ENCODE results near the gene EVI5. TPM values are rescaled to one million over a fixed set of nuclear protein-coding genes. Genes with fewer than 3 reads are reported as not detected.
A peak's percentile ranks its signal among the peaks of the same experiment; 100 is the strongest.

EVI5 gene
- total and polyA plus RNA-seq, 8 donors, result 1.8 to 200 (median 52.0) TPM

DNA sequence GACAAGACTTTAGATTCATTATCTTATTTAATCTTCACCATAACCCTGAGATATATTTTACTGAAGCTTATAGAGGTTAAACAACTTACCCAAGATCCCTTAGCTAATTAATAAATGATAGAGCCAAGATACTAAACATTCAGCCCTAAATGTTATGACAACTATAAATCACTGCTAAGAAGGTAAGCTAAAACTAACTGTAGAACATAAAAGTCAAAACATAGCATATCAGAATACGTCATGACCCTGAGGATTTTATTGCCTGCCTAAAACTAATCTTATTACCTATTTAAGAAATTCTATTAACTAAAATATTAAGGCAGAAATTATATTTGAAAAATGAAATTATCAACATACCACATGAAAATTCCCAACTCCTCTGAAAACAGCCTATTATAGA, 22.6 kb downstream of the EVI5 start:
- H3K27ac ChIP-seq, result no peak overlapping the region
- no peak for TF ChIP-seq POLR2A (IDR thresholded peaks at IDR 0.05)
- TF ChIP-seq, protein P1, sequence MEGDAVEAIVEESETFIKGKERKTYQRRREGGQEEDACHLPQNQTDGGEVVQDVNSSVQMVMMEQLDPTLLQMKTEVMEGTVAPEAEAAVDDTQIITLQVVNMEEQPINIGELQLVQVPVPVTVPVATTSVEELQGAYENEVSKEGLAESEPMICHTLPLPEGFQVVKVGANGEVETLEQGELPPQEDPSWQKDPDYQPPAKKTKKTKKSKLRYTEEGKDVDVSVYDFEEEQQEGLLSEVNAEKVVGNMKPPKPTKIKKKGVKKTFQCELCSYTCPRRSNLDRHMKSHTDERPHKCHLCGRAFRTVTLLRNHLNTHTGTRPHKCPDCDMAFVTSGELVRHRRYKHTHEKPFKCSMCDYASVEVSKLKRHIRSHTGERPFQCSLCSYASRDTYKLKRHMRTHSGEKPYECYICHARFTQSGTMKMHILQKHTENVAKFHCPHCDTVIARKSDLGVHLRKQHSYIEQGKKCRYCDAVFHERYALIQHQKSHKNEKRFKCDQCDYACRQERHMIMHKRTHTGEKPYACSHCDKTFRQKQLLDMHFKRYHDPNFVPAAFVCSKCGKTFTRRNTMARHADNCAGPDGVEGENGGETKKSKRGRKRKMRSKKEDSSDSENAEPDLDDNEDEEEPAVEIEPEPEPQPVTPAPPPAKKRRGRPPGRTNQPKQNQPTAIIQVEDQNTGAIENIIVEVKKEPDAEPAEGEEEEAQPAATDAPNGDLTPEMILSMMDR (IDR thresholded peaks at IDR 0.05), result no peak
- TF ChIP-seq POLR2AphosphoS5 (IDR thresholded peaks at IDR 0.05), result no peak
- TF ChIP-seq EP300 (IDR thresholded peaks at IDR 0.05), result no peak

DNA sequence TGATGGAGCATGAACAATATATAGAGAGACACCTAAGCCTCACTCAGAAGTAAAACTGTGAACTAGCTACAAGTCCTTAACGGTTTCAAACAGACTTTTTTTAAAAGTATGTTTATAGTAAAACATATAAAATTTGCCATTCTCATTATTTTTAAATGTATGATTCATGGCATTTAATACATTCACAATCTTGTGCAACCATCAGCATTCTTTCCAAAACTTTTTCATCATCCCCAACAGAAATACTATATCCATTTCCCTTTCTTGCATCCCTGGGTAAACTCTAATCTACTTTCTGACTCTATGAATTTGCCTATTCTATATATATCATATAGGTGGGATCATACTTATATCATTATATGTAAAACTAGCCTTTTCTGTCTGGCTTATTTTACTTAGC, 25.5 kb downstream of the EVI5 start:
- Histone ChIP-seq H3K27ac (no peak overlapping the region), H3K27me3 (no peaks in the 10 kb centered on the region), H3K9me3 (no peaks in the 10 kb centered on the region), H3K4me1 (peaks cover 4 to 38% (median 13%) of the 10 kb centered on the region in 4 donors), H3K4me3 (no peak overlapping the region), H3K36me3 (no peaks in the 10 kb centered on the region)
- TF ChIP-seq EP300 (IDR thresholded peaks at IDR 0.05) (no peak), POLR2AphosphoS5 (IDR thresholded peaks at IDR 0.05) (no peak), POLR2A (IDR thresholded peaks at IDR 0.05) (no peak)
- TF ChIP-seq, protein P1 (IDR thresholded peaks at IDR 0.05), result no peak
- WGBS, 5 donors, result 78 to 96% (median 87%) methylated on average over 1 of the region's 1 CpG
- intact Hi-C loops (cut with DNase I; ENCODE audit: low total_unique reads), result loop anchor here (10.0 kb wide), 1 partner anchor 65 kb away; no protein-coding TSS in a partner anchor
- no peak for DNase-seq

More for the DNA sequence above, 22.6 kb downstream of the EVI5 start:
- Histone ChIP-seq H3K36me3 (no peaks in the 10 kb centered on the region), H3K4me3 (no peak overlapping the region), H3K9me3 (no peaks in the 10 kb centered on the region), H3K4me1 (peaks cover 0 to 17% (median 8%) of the 10 kb centered on the region in 4 donors), H3K27me3 (no peaks in the 10 kb centered on the region)
- intact Hi-C loops (cut with DNase I; ENCODE audit: low total_unique reads), result no loop called here
- WGBS, 5 donors, result 67 to 98% (median 76%) methylated on average over 1 of the region's 1 CpG
- DNase-seq, result no peak

DNA sequence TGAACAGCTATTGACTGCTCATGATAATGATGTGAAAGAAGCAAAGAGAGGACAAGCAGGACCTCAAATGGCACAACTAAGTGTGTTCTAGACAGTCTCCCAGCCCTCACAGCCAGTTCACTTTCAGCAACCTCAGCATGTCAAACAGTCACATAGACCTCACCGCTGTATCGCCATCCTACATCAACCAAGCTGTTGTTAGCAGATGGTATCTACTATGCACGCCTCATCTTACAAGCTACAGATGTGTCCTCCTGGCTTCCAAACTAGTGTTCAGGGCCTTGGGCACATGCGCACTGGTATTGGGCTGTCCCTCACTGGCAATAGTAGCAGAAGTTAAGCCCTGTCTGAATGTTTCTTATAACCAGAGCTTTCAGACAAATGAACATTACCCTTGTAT, 28.4 kb downstream of the EVI5 start:
- peak in 1 of 2 donors; percentile 3 for DNase-seq
- Histone ChIP-seq H3K9me3 (no peaks in the 10 kb centered on the region), H3K36me3 (no peaks in the 10 kb centered on the region), H3K27ac (peak overlapping the region in 1 of 5 donors; percentile 51), H3K27me3 (no peaks in the 10 kb centered on the region), H3K4me1 (peaks cover 0 to 24% (median 8%) of the 10 kb centered on the region in 4 donors), H3K4me3 (no peak overlapping the region)
- no peak for TF ChIP-seq POLR2AphosphoS5 (IDR thresholded peaks at IDR 0.05)
- no peak for TF ChIP-seq POLR2A (IDR thresholded peaks at IDR 0.05)
- TF ChIP-seq EP300 (IDR thresholded peaks at IDR 0.05), result no peak
- TF ChIP-seq, protein P1 (IDR thresholded peaks at IDR 0.05), result no peak
- intact Hi-C loops (cut with DNase I; ENCODE audit: low total_unique reads), result loop anchor here (10.0 kb wide), 1 partner anchor 68 kb away; no protein-coding TSS in a partner anchor
- WGBS, 5 donors, result 86 to 98% (median 96%) methylated on average over 4 of the region's 4 CpGs

DNA sequence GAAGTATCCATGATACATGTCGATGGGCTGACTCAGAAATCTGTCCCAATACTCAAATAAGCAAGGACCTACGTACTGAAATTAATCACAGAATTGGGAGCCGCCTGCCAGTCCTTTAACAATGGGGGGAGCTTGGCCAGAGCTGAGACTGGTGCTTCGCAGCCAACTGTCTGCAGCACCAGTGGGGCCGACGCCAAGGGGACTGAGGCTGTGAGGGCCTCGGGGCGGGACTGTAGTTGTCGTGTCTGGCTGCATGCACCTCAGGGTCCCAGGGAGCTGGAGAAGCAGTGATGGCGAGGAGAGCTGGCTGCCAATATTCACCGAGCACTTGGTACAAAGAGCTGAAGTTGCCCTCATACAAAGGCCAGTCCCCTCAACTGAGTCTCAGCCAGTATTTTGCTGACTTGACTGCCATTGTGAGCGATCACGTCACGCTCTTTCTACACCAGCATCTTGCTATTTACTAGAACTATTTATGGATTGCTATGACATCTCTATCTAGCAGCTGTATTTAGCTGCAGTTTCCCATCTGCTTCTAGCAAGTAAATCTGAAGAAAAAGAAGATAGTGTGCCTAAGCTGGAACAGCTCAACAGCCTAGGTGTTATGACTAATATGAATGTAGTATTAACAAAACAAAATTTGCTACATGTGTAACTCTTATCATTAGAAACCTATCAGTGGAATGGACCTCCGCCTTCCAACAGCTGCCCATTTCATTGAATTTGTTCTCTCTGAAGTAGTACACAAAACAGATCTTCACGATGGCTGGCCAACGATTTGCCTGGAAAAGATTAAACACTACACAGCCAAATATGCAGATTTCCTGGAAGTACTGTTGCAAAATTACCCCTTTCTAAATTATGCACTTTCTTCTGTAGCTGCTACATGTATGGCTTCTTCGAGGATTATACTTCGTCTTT, 29.1 kb downstream of the EVI5 start:
- no peak overlapping the region for H3K4me3 ChIP-seq
- DNase-seq, result peak in 1 of 2 donors; percentile 8
- peaks cover 0 to 23% (median 8%) of the 10 kb centered on the region in 4 donors for H3K4me1 ChIP-seq
- intact Hi-C loops (cut with DNase I; ENCODE audit: low total_unique reads), result loop anchor here (10.0 kb wide), 1 partner anchor 69 kb away; no protein-coding TSS in a partner anchor
- no peak for TF ChIP-seq POLR2AphosphoS5 (IDR thresholded peaks at IDR 0.05)
- TF ChIP-seq, protein P1 (IDR thresholded peaks at IDR 0.05), result no peak
- no peak for TF ChIP-seq EP300 (IDR thresholded peaks at IDR 0.05)
- no peak for TF ChIP-seq POLR2A (IDR thresholded peaks at IDR 0.05)
- peak overlapping the region in 1 of 5 donors; percentile 51 for H3K27ac ChIP-seq
- H3K9me3 ChIP-seq, result no peaks in the 10 kb centered on the region
- 74 to 91% (median 87%) methylated on average over 14 to 19 of the region's 19 CpGs for WGBS, 5 donors
- no peaks in the 10 kb centered on the region for H3K36me3 ChIP-seq
- H3K27me3 ChIP-seq, result no peaks in the 10 kb centered on the region
